SH-SY5Y (cell line): Measurements from ENCODE around the gene RHOA.

ENCODE experiments used
- GATA2 ChIP-seq: IDR thresholded peaks from 2 replicates; pipeline ENCODE4 v1.6.1; 2011; ENCODE audit warnings: mild to moderate bottlenecking, low read depth, low read length
- GATA3 ChIP-seq: IDR thresholded peaks from 2 replicates; pipeline ENCODE4 v1.6.1; 2011; ENCODE audit warnings: low read depth, mild to moderate bottlenecking, low read length, moderate library complexity

- TF ChIP-seq GATA2 (no peak), GATA3 (no peak)
Observed at GRCh38 chr3:49454898-49455681, 43.3 kb upstream of the RHOA start.
